Kidney capillary endothelial cell (primary cell): ENCODE data around the gene KRTAP6-1.

Experiments used
- DNase-seq: peaks from one replicate; pipeline ENCODE4 v3.0.0-alpha.2; 2018; ENCODE audit warnings: low spot score

The KRTAP6-1 gene

GRCh38 chr21:30613836-30614235 lies at the start of gene KRTAP6-1:
Gene KRTAP6-1 (minus strand): TSS chr21:30613930. CDS start chr21:30613904, 26 bp downstream.
- DNase-seq: no peak

- DNase-seq: no peak
Observed at GRCh38 chr21:30652891-30653290, 39.2 kb upstream of the KRTAP6-1 start.

DNA sequence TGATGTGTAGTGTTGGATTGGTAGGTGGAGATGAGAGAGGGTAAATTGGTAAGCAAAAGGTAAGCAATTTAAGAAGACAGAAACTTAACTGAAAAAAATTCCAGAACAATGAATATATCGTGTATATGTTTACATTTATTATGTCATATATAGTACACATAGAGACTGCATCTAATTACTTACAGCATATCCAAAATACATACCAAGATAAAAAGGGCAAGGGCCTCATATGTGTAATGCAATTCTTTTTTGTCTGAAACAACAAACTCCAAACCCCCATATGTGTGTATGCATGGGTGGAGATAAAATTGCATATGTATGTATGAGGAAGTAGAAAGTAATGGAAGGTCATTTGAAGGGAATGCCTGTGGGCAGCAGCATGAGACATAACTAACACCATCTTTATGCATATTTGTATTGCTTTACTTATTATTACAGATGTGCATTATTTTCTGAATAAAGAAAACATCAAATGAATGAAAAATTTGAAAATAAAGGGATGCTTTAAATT lies 33.2 kb upstream of the KRTAP6-1 start:
- DNase-seq: no peak

- no peak for DNase-seq
Observed at GRCh38 chr21:30642564-30642963, 28.8 kb upstream of the KRTAP6-1 start, which contains the start of gene KRTAP20-3. Gene KRTAP20-3 (plus strand): TSS chr21:30642864.

DNA sequence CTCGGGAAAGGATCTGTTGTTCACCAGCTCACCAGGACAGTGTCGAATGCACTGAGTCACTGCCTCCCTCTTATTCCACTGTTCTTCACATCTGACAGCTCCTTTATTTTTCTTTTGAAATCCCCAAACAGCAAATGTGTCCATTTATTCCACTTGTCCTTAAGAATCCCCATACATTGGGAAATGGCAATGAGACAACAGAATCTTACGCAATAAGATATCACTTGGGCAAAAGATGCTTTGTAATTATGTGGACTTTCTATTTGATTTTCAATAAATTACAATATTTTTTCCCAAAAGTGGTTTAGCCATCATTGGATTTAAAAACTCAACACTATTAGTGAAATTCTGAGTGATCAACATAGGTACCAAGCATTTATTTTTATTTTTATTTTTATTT lies 25.0 kb upstream of the KRTAP6-1 start:
- DNase-seq: no peak

GRCh38 chr21:30634906-30635305 lies 21.2 kb upstream of the KRTAP6-1 start, which contains the start of gene KRTAP20-2:
Gene KRTAP20-2 (plus strand): TSS chr21:30635206. CDS start chr21:30635264, 58 bp downstream.
- no peak for DNase-seq

- no peak for DNase-seq
Observed at GRCh38 chr21:30629200-30629599, 15.5 kb upstream of the KRTAP6-1 start.

GRCh38 chr21:30628109-30628508 lies 14.4 kb upstream of the KRTAP6-1 start:
- DNase-seq: no peak

- DNase-seq: no peak
Observed at GRCh38 chr21:30625449-30626165, 11.9 kb upstream of the KRTAP6-1 start.

DNA sequence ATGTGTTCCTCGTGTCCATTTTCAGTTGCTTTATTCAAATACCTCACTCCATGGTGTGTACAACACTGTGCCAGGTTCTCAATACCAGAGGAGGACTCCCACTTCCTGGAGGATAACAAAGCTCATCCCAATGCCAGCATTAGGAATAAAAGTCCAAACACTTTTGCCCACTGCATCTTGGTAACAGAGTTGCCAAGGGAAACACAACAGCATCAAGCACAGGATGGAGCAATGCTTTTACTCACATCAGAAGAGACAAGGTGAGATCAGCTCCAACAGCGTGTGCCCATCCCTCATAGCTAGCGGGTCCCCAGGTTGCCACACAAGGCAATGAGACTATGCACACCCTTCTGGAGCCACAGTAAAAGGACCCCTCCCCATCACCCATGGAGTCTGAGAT lies 9.6 kb upstream of the KRTAP6-1 start:
- DNase-seq: no peak

DNA sequence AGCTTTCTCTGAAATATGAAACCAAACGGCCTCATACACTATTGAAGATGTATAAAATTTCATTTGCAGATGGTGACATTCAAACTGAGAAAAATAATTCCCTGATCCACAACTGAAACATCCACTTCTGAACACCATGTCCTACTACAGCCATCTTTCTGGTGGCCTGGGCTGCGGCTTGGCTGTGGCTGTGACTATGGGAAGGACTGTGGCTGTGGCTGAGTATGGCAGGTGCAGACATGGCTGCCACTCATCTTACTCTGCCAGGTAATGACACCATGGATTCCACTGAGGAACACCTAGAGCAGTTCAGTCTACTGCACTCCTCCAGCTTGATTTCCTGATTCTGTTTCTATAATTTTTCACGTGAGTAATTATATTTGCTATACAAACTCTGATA lies 6.8 kb upstream of the KRTAP6-1 start, which contains the start of gene KRTAP20-4:
Gene KRTAP20-4, plus strand, starts transcription at position 106 of the 400 bp plus-strand sequence.
- no peak for DNase-seq

GRCh38 chr21:30620080-30620479 lies 6.3 kb upstream of the KRTAP6-1 start:
- DNase-seq: no peak

- no peak for DNase-seq
Observed at GRCh38 chr21:30616125-30616524, 2.4 kb upstream of the KRTAP6-1 start, which contains the start of gene KRTAP20-1. Gene KRTAP20-1 (plus strand): TSS chr21:30616425. CDS start chr21:30616455, 30 bp downstream.

GRCh38 chr21:30615199-30615598 lies 1.5 kb upstream of the KRTAP6-1 start:
- no peak for DNase-seq

DNA sequence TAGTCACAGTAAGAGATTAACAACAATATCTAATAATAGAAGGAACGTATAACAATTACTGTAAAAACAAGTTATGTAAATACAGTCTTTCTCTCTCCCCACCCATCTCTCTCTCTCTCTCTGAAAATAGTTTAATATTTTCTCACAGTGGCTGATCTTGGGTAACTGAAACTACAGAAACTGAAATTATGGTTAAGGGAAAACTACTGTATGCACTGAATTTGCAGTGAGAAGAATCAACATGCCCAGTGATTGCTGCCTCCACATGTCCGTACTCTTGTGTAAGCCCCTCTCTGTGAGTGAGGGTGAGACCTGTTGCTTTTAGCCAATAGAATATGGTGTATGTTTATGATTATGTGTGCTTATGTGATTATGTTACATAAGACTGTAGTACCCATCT lies 1.6 kb downstream of the KRTAP6-1 start:
- DNase-seq: no peak

DNA sequence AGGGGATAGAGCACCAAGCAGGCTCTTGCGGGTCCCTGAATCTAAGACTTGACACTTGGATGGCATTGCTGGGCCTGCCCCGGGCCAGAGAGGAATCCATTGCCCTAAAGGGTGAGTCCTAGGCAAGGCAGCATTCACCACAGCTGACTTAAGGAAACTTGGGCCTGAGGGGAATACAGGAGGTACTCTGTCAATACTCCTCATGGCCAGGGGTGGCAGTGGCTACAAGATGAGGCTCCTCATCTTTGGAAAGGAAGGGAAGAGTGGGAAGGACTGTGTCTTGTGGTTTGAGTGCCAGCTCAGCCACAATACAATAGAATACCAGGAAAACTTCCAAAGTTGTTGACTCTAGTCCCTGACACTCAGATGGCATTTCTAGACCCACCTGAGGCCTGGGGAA lies 7.8 kb downstream of the KRTAP6-1 start:
- no peak for DNase-seq

DNA sequence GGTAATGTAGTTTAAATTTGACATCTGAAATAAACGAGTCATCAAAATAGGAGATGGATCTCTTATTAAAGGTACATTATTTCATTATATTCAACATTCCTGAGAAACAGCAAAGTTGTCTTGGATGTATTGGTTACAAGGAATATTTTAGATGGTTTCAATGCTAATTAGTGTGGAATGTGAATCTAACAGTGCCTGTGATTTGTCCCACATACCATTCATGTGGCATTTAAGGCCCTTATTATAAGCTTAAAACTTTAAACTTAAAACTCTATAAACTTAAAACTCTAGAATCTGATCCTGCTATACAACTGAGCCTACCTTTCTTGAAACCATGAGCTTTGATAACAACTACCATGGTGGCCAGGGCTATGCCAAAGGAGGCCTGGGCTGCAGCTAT lies 12.9 kb downstream of the KRTAP6-1 start, which contains the start of gene KRTAP22-1:
Gene KRTAP22-1, plus strand, starts transcription at position 301 of the 400 bp plus-strand sequence.
- no peak for DNase-seq

GRCh38 chr21:30598802-30599201 lies 14.9 kb downstream of the KRTAP6-1 start, which contains the start of gene KRTAP6-2:
Gene KRTAP6-2 (minus strand): TSS chr21:30598902. CDS start chr21:30598874, 28 bp downstream.
- DNase-seq: no peak

GRCh38 chr21:30592140-30592539 lies 21.6 kb downstream of the KRTAP6-1 start, which contains the start of gene KRTAP6-3:
Gene KRTAP6-3 (plus strand): TSS chr21:30592440. CDS start chr21:30592446, 6 bp downstream.
- no peak for DNase-seq

DNA sequence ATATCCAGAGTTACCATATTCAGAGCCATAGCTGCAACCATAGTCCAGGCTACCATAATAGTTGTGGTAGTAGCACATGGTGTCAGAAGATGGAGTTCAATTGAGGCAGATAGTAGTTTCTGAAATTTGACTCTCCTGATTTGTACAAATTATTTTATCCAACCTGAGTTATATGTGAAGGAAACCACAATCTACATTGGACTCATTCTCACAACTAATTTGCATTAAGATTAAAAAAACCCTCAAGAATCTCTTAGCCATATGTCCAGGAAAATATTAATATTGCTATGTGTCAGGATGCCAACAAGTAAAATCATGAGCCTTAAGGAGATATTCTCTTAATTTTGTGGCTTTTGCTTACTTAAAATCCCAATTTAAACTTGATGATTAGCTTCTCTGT lies 23.4 kb downstream of the KRTAP6-1 start, which contains the start of gene KRTAP22-2:
Gene KRTAP22-2, minus strand, starts transcription at position 101 of the 400 bp plus-strand sequence.
- DNase-seq: no peak

DNA sequence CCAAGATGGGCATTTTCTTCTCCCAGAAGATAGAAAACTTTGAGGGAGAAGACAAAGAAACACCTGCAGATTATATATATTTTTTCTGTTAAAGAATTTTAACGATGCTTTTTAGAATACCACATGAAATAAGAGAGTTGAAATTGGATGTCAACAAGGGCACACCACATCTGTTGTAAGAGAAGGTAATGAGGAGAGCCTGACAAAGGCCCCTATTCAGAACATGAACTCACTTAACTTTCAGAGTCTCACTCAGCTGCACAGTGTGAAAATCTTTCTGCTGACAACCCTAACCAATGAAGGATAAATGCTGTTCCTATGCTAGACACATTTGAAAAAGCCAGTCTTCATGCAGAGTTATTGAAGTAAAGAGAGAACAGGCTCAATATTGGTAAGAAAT lies 30.9 kb downstream of the KRTAP6-1 start:
- no peak for DNase-seq

GRCh38 chr21:30580132-30580531 lies 33.6 kb downstream of the KRTAP6-1 start:
- DNase-seq: no peak

DNA sequence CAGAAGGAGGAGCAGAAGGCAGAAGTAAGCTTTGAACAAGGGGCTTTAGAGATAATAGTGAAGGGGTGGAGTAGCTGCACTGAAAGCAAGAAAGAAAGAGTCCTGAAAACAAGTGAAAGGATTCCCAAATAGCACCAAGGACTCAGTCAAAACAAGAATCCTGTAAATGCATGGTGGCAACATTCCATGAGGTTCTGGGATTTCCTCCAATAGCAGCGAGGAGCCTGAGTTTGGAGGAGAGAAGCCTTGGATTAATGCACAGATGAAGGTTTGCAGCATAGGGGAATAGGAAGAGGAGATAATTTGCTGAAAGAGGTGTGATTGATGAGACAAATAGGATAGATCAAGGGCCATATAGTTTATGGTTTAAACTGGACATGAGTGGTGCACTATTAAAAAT lies 34.4 kb downstream of the KRTAP6-1 start:
- DNase-seq: no peak
